ENCODE data around the gene FTL.

FTL gene

DNA sequence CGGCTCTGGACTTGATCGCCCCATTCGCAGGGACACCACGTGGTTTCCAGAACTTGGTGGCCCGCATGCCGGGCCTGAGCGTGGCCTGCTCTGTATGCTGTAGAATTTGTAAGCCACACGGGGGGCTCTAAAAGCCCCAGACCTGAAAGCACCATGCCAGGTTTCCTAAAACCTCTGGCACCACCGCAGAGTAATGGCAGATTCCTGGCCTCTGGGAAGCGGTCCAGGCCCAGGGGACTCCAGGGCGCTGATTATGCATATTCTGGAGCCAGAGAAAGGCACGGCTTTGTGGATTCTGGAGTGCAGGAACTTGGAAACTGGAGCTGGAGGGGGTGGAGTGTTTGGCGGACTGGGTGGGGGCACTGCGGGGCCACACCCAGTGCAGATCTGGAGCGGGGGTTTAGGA, 3.7 kb downstream of the FTL start (continued):
- TF ChIP-seq, protein P1, sequence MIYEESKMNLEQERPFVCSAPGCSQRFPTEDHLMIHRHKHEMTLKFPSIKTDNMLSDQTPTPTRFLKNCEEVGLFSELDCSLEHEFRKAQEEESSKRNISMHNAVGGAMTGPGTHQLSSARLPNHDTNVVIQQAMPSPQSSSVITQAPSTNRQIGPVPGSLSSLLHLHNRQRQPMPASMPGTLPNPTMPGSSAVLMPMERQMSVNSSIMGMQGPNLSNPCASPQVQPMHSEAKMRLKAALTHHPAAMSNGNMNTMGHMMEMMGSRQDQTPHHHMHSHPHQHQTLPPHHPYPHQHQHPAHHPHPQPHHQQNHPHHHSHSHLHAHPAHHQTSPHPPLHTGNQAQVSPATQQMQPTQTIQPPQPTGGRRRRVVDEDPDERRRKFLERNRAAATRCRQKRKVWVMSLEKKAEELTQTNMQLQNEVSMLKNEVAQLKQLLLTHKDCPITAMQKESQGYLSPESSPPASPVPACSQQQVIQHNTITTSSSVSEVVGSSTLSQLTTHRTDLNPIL (CRISPR knock-in tag; IDR thresholded peaks at IDR 0.05; ENCODE audit: low read depth), result no peak
- TF ChIP-seq TOX (CRISPR knock-in tag; IDR thresholded peaks at IDR 0.05; ENCODE audit: borderline replicate concordance) (no peak), OSR1 (CRISPR knock-in tag; IDR thresholded peaks at IDR 0.05) (no peak)

DNA sequence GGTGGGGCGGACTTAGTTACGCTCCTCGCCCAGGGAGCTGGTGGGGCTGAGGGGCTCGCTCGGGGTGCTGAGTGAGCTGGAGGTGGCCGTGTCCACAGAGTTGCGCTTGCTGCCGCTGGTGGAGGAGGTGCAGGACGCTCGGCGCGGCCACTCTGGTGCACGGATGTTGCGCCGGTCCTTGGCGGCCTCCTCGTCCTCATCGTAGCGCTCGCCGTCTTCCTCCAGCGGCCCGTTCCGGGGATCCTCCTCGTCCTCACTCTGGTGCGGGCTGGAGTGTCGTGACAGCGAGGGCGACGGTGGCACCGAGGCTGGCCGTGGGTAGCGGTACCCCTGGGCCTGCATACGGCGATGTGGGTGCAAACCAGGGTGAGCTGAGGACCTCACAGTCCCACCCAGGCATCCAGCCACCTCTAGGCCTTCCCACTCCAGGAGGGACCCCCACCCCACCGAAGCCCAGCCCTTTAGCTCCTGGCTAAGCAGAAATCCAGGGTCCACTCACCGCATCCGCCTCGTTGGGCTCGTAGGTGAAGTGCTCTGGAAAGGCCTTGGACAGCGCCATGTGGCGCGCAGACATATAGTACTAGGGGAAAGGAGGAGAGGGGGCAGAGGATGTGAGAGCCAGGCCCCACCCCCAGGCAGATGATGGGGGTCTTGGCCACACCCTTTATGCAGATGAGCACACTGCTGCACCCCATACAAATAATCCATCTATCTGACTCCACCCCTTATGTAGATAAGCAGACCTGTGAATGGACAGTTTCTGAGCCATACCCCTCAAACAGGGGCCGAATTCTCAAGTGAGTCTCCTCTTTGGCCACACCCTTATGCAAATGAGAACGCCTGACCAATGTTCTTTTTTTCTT, 4.4 kb downstream of the FTL start:
- ATAC-seq, result no peak
- no peak for TF ChIP-seq ZC3H10 (CRISPR knock-in tag; IDR thresholded peaks at IDR 0.05)
- TF ChIP-seq, protein P2, sequence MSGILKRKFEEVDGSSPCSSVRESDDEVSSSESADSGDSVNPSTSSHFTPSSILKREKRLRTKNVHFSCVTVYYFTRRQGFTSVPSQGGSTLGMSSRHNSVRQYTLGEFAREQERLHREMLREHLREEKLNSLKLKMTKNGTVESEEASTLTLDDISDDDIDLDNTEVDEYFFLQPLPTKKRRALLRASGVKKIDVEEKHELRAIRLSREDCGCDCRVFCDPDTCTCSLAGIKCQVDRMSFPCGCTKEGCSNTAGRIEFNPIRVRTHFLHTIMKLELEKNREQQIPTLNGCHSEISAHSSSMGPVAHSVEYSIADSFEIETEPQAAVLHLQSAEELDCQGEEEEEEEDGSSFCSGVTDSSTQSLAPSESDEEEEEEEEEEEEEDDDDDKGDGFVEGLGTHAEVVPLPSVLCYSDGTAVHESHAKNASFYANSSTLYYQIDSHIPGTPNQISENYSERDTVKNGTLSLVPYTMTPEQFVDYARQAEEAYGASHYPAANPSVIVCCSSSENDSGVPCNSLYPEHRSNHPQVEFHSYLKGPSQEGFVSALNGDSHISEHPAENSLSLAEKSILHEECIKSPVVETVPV (CRISPR knock-in tag; IDR thresholded peaks at IDR 0.05), result no peak
- no peak for TF ChIP-seq BACH2 (CRISPR knock-in tag; IDR thresholded peaks at IDR 0.05; ENCODE audit: borderline replicate concordance)
- TF ChIP-seq ARNTL (CRISPR knock-in tag; IDR thresholded peaks at IDR 0.05; ENCODE audit: borderline replicate concordance, low read depth), result no peak

DNA sequence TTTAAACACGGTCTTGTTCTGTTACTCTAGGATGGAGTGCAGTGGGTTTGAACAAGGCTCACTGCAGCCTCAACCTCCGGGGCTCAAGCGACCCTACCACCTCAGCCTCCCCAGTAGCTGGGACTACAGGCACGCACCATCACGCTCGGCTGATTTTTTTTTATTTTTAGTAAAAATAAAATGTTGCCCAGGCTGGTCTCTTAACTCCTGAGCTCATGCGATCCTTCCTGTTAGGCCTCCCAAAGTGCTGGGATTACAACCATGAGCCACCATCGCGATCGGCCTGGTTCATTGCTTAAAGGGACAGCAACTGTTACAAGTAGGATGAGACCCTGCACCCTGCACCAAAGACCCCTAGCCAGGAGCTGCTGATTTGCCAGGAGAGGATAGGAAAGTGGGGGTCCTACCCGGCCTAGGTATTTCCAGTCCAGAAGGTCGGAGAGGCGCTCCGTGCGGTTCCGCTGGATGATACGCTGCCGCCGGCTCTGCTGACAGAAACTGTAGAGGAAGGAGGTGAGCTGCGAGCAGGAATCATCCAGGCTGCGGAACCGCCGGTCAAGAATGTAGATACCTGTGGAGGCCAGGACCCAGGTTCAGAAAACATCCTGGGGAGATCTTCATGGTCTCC, 5.1 kb downstream of the FTL start:
- no peak for ATAC-seq
- TF ChIP-seq ZFP30 (CRISPR knock-in tag; IDR thresholded peaks at IDR 0.05) (no peak), RARB (CRISPR knock-in tag; IDR thresholded peaks at IDR 0.05) (no peak), ZFP3 (CRISPR knock-in tag; IDR thresholded peaks at IDR 0.05) (no peak), SNAI2 (CRISPR knock-in tag; IDR thresholded peaks at IDR 0.05) (no peak), GLIS3 (CRISPR knock-in tag; IDR thresholded peaks at IDR 0.05) (no peak), PPARA (CRISPR knock-in tag; IDR thresholded peaks at IDR 0.05; ENCODE audit: borderline replicate concordance) (no peak), ISL1 (CRISPR knock-in tag; IDR thresholded peaks at IDR 0.05) (no peak), ZC3H10 (CRISPR knock-in tag; IDR thresholded peaks at IDR 0.05) (no peak), BACH2 (CRISPR knock-in tag; IDR thresholded peaks at IDR 0.05; ENCODE audit: borderline replicate concordance) (no peak), ESRRG (CRISPR knock-in tag; IDR thresholded peaks at IDR 0.05) (no peak), ARNTL (CRISPR knock-in tag; IDR thresholded peaks at IDR 0.05; ENCODE audit: borderline replicate concordance, low read depth) (no peak), TCF4 (CRISPR knock-in tag; IDR thresholded peaks at IDR 0.05; ENCODE audit: borderline replicate concordance) (no peak), TOX (CRISPR knock-in tag; IDR thresholded peaks at IDR 0.05; ENCODE audit: borderline replicate concordance) (no peak), OSR1 (CRISPR knock-in tag; IDR thresholded peaks at IDR 0.05) (no peak), CSDC2 (CRISPR knock-in tag; IDR thresholded peaks at IDR 0.05) (no peak)
- TF ChIP-seq, protein P3, sequence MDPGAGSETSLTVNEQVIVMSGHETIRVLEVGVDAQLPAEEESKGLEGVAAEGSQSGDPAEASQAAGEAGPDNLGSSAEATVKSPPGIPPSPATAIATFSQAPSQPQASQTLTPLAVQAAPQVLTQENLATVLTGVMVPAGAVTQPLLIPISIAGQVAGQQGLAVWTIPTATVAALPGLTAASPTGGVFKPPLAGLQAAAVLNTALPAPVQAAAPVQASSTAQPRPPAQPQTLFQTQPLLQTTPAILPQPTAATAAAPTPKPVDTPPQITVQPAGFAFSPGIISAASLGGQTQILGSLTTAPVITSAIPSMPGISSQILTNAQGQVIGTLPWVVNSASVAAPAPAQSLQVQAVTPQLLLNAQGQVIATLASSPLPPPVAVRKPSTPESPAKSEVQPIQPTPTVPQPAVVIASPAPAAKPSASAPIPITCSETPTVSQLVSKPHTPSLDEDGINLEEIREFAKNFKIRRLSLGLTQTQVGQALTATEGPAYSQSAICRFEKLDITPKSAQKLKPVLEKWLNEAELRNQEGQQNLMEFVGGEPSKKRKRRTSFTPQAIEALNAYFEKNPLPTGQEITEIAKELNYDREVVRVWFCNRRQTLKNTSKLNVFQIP (CRISPR knock-in tag; IDR thresholded peaks at IDR 0.05; ENCODE audit: borderline replicate concordance, low read depth), result no peak
- TF ChIP-seq, protein P4, sequence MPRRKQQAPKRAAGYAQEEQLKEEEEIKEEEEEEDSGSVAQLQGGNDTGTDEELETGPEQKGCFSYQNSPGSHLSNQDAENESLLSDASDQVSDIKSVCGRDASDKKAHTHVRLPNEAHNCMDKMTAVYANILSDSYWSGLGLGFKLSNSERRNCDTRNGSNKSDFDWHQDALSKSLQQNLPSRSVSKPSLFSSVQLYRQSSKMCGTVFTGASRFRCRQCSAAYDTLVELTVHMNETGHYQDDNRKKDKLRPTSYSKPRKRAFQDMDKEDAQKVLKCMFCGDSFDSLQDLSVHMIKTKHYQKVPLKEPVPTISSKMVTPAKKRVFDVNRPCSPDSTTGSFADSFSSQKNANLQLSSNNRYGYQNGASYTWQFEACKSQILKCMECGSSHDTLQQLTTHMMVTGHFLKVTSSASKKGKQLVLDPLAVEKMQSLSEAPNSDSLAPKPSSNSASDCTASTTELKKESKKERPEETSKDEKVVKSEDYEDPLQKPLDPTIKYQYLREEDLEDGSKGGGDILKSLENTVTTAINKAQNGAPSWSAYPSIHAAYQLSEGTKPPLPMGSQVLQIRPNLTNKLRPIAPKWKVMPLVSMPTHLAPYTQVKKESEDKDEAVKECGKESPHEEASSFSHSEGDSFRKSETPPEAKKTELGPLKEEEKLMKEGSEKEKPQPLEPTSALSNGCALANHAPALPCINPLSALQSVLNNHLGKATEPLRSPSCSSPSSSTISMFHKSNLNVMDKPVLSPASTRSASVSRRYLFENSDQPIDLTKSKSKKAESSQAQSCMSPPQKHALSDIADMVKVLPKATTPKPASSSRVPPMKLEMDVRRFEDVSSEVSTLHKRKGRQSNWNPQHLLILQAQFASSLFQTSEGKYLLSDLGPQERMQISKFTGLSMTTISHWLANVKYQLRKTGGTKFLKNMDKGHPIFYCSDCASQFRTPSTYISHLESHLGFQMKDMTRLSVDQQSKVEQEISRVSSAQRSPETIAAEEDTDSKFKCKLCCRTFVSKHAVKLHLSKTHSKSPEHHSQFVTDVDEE (CRISPR knock-in tag; IDR thresholded peaks at IDR 0.05), result no peak
- TF ChIP-seq, protein P1 (CRISPR knock-in tag; IDR thresholded peaks at IDR 0.05; ENCODE audit: low read depth), result no peak
- TF ChIP-seq, protein P2 (CRISPR knock-in tag; IDR thresholded peaks at IDR 0.05), result no peak
- TF ChIP-seq, protein P5, sequence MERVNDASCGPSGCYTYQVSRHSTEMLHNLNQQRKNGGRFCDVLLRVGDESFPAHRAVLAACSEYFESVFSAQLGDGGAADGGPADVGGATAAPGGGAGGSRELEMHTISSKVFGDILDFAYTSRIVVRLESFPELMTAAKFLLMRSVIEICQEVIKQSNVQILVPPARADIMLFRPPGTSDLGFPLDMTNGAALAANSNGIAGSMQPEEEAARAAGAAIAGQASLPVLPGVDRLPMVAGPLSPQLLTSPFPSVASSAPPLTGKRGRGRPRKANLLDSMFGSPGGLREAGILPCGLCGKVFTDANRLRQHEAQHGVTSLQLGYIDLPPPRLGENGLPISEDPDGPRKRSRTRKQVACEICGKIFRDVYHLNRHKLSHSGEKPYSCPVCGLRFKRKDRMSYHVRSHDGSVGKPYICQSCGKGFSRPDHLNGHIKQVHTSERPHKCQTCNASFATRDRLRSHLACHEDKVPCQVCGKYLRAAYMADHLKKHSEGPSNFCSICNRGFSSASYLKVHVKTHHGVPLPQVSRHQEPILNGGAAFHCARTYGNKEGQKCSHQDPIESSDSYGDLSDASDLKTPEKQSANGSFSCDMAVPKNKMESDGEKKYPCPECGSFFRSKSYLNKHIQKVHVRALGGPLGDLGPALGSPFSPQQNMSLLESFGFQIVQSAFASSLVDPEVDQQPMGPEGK (CRISPR knock-in tag; IDR thresholded peaks at IDR 0.05; ENCODE audit: borderline replicate concordance), result no peak

Measured in SK-N-SH treated with all-trans-retinoic acid at 6 μM for 48 hours (cell line).